ENCODE data around the gene ARHGAP33. TPM values are rescaled to one million over a fixed set of nuclear protein-coding genes. Genes with fewer than 3 reads are reported as not detected.

Gene ARHGAP33
- total RNA-seq, 1 experiment from 2014 or later, result 39.6 TPM

- Histone ChIP-seq H3K27ac (ENCODE audit: low read depth, low read length, poor library complexity, severe bottlenecking) (peak overlapping the region; percentile 35), H3K36me3 (ENCODE audit: insufficient read depth, low read length, poor library complexity, severe bottlenecking) (peaks cover 12% of the 10 kb centered on the region), H3K4me1 (ENCODE audit: insufficient read depth, low read length, poor library complexity, severe bottlenecking) (peaks cover 32% of the 10 kb centered on the region), H3K27me3 (replicated peaks; ENCODE audit: insufficient read depth, low read depth, low read length, poor library complexity) (no peaks in the 10 kb centered on the region), H3K9me3 (ENCODE audit: low read depth, low read length, poor library complexity, severe bottlenecking) (no peaks in the 10 kb centered on the region), H3K4me3 (ENCODE audit: low read depth, low read length, poor library complexity, severe bottlenecking) (peak overlapping the region; percentile 24)
- no peak for TF ChIP-seq EZH2 (IDR thresholded peaks at IDR 0.05; ENCODE audit: borderline replicate concordance, low read depth, low read length, poor library complexity, severe bottlenecking)
- no peak for TF ChIP-seq CTCF (conservative IDR thresholded peaks at IDR 0.05; ENCODE audit: low read depth, low read length)
- ChIA-PET POLR2A (ENCODE audit: low non-redundant PET) (no interaction called here), CTCF (no interaction called here)
- no TSS peak for BruUV-seq (replicated peaks)
- DNase-seq (ENCODE audit: low spot score), result peak; percentile 67
- intact Hi-C loops (cut with micrococcal nuclease; ENCODE audit: unreplicated experiment), result no loop called here
These were observed 19.6 kb upstream of the ARHGAP33 start for GRCh38 chr19:35755550-35756376.

- H3K36me3 ChIP-seq (ENCODE audit: insufficient read depth, low read length, poor library complexity, severe bottlenecking), result peaks cover 17% of the 10 kb centered on the region
- CTCF ChIA-PET, result no interaction called here
- POLR2A ChIA-PET (ENCODE audit: low non-redundant PET), result interaction anchor here (1.0 kb wide), 1 partner anchor 8 kb away, joined by 3 read pairs; the partner anchor contains the start of gene LIN37
- TF ChIP-seq EZH2 (IDR thresholded peaks at IDR 0.05; ENCODE audit: borderline replicate concordance, low read depth, low read length, poor library complexity, severe bottlenecking), result no peak
- TF ChIP-seq CTCF (conservative IDR thresholded peaks at IDR 0.05; ENCODE audit: low read depth, low read length), result no peak
- peak within 1 kb of the TSS; percentile 86 for H3K4me3 ChIP-seq (ENCODE audit: low read depth, low read length, poor library complexity, severe bottlenecking)
- H3K4me1 ChIP-seq (ENCODE audit: insufficient read depth, low read length, poor library complexity, severe bottlenecking), result peaks cover 32% of the 10 kb centered on the region
- BruUV-seq (replicated peaks), result no TSS peak
- H3K27me3 ChIP-seq (replicated peaks; ENCODE audit: insufficient read depth, low read depth, low read length, poor library complexity), result no peaks in the 10 kb centered on the region
- DNase-seq (ENCODE audit: low spot score), result no peak
- no peaks in the 10 kb centered on the region for H3K9me3 ChIP-seq (ENCODE audit: low read depth, low read length, poor library complexity, severe bottlenecking)
- intact Hi-C loops (cut with micrococcal nuclease; ENCODE audit: unreplicated experiment), result no loop called here
- H3K27ac ChIP-seq (ENCODE audit: low read depth, low read length, poor library complexity, severe bottlenecking), result peak within 1 kb of the TSS; percentile 94
These were observed 18.8 kb upstream of the ARHGAP33 start, which contains the start of gene HSPB6 for GRCh38 chr19:35756377-35757230. TSS of gene HSPB6 (minus strand) at chr19:35757029. CDS start at chr19:35757008, 21 bp downstream.

- ChIA-PET CTCF (no interaction called here), POLR2A (ENCODE audit: low non-redundant PET) (interaction anchor here (1.0 kb wide), 1 partner anchor 9 kb away, joined by 3 read pairs; the partner anchor contains the start of gene LIN37)
- Histone ChIP-seq H3K4me1 (ENCODE audit: insufficient read depth, low read length, poor library complexity, severe bottlenecking) (peaks cover 32% of the 10 kb centered on the region), H3K4me3 (ENCODE audit: low read depth, low read length, poor library complexity, severe bottlenecking) (peak overlapping the region; percentile 86), H3K27ac (ENCODE audit: low read depth, low read length, poor library complexity, severe bottlenecking) (peak overlapping the region; percentile 78), H3K36me3 (ENCODE audit: insufficient read depth, low read length, poor library complexity, severe bottlenecking) (peaks cover 23% of the 10 kb centered on the region), H3K9me3 (ENCODE audit: low read depth, low read length, poor library complexity, severe bottlenecking) (no peaks in the 10 kb centered on the region), H3K27me3 (replicated peaks; ENCODE audit: insufficient read depth, low read depth, low read length, poor library complexity) (no peaks in the 10 kb centered on the region)
- intact Hi-C loops (cut with micrococcal nuclease; ENCODE audit: unreplicated experiment), result no loop called here
- no peak for TF ChIP-seq CTCF (conservative IDR thresholded peaks at IDR 0.05; ENCODE audit: low read depth, low read length)
- TF ChIP-seq EZH2 (IDR thresholded peaks at IDR 0.05; ENCODE audit: borderline replicate concordance, low read depth, low read length, poor library complexity, severe bottlenecking), result no peak
- BruUV-seq (replicated peaks), result no TSS peak
- DNase-seq (ENCODE audit: low spot score), result peak; percentile 49
These were observed 18.1 kb upstream of the ARHGAP33 start for GRCh38 chr19:35757231-35757748.

All from A673 (cell line).